Measurements from ENCODE around the gene DHCR7. TPM values are rescaled to one million over a fixed set of nuclear protein-coding genes. Genes with fewer than 3 reads are reported as not detected.

Gene DHCR7
- total RNA-seq, 1 donor from 2014 or later: 98.2 TPM

- H3K9me3 Mint-ChIP-seq: no peaks in the 10 kb centered on the region
- no peak for TF ChIP-seq CTCF (IDR thresholded peaks at IDR 0.05; ENCODE audit: unreplicated experiment)
- no peak for DNase-seq (ENCODE audit: low spot score in 2 of 2, unreplicated experiment in 2 of 2)
- no peak overlapping the region for H3K27ac Mint-ChIP-seq
- no peak overlapping the region for H3K4me3 Mint-ChIP-seq
- H3K36me3 Mint-ChIP-seq: no peaks in the 10 kb centered on the region
- H3K27me3 Mint-ChIP-seq (ENCODE audit: low read depth): peaks cover 25% of the 10 kb centered on the region
- H3K4me1 Mint-ChIP-seq: peaks cover 7% of the 10 kb centered on the region
Measured at GRCh38 chr11:71395774-71396173, 52.4 kb downstream of the DHCR7 start.

- Mint-ChIP-seq H3K9me3 (no peaks in the 10 kb centered on the region), H3K27me3 (ENCODE audit: low read depth) (peaks cover 30% of the 10 kb centered on the region), H3K4me1 (peaks cover 7% of the 10 kb centered on the region), H3K36me3 (no peaks in the 10 kb centered on the region), H3K4me3 (no peak overlapping the region), H3K27ac (no peak overlapping the region)
- TF ChIP-seq CTCF (IDR thresholded peaks at IDR 0.05; ENCODE audit: unreplicated experiment): no peak
- DNase-seq (ENCODE audit: low spot score in 2 of 2, unreplicated experiment in 2 of 2): no peak
Measured at GRCh38 chr11:71395263-71395560, 53.0 kb downstream of the DHCR7 start.

- peaks cover 46% of the 10 kb centered on the region for H3K27me3 Mint-ChIP-seq (ENCODE audit: low read depth)
- peaks cover 7% of the 10 kb centered on the region for H3K4me1 Mint-ChIP-seq
- no peak overlapping the region for H3K4me3 Mint-ChIP-seq
- no peak for TF ChIP-seq CTCF (IDR thresholded peaks at IDR 0.05; ENCODE audit: unreplicated experiment)
- no peak for DNase-seq (ENCODE audit: low spot score in 2 of 2, unreplicated experiment in 2 of 2)
- no peaks in the 10 kb centered on the region for H3K9me3 Mint-ChIP-seq
- H3K36me3 Mint-ChIP-seq: no peaks in the 10 kb centered on the region
- no peak overlapping the region for H3K27ac Mint-ChIP-seq
Measured at GRCh38 chr11:71393283-71393682, 54.9 kb downstream of the DHCR7 start.

- H3K4me3 Mint-ChIP-seq: no peak overlapping the region
- no peak for DNase-seq (ENCODE audit: low spot score in 2 of 2, unreplicated experiment in 2 of 2)
- no peak for TF ChIP-seq CTCF (IDR thresholded peaks at IDR 0.05; ENCODE audit: unreplicated experiment)
- H3K27ac Mint-ChIP-seq: no peak overlapping the region
- H3K9me3 Mint-ChIP-seq: no peaks in the 10 kb centered on the region
- peaks cover 7% of the 10 kb centered on the region for H3K4me1 Mint-ChIP-seq
- no peaks in the 10 kb centered on the region for H3K36me3 Mint-ChIP-seq
- H3K27me3 Mint-ChIP-seq (ENCODE audit: low read depth): peaks cover 57% of the 10 kb centered on the region
Measured at GRCh38 chr11:71391796-71392195, 56.4 kb downstream of the DHCR7 start.

GRCh38 chr11:71391352-71391751 lies 56.8 kb downstream of the DHCR7 start:
- TF ChIP-seq CTCF (IDR thresholded peaks at IDR 0.05; ENCODE audit: unreplicated experiment): no peak
- H3K27ac Mint-ChIP-seq: no peak overlapping the region
- H3K36me3 Mint-ChIP-seq: no peaks in the 10 kb centered on the region
- no peak overlapping the region for H3K4me3 Mint-ChIP-seq
- H3K9me3 Mint-ChIP-seq: no peaks in the 10 kb centered on the region
- peaks cover 7% of the 10 kb centered on the region for H3K4me1 Mint-ChIP-seq
- DNase-seq (ENCODE audit: low spot score in 2 of 2, unreplicated experiment in 2 of 2): no peak
- peaks cover 58% of the 10 kb centered on the region for H3K27me3 Mint-ChIP-seq (ENCODE audit: low read depth)

- Mint-ChIP-seq H3K9me3 (no peaks in the 10 kb centered on the region), H3K36me3 (no peaks in the 10 kb centered on the region), H3K4me3 (no peak overlapping the region), H3K27ac (no peak overlapping the region), H3K27me3 (ENCODE audit: low read depth) (peaks cover 68% of the 10 kb centered on the region), H3K4me1 (no peaks in the 10 kb centered on the region)
- TF ChIP-seq CTCF (IDR thresholded peaks at IDR 0.05; ENCODE audit: unreplicated experiment): no peak
- no peak for DNase-seq (ENCODE audit: low spot score in 2 of 2, unreplicated experiment in 2 of 2)
Measured at GRCh38 chr11:71388637-71389235, 59.5 kb downstream of the DHCR7 start.

All from mesothelial cell of epicardium (in vitro differentiated cells).